Measurements from ENCODE around the gene UBFD1. TPM values are rescaled to one million over a fixed set of nuclear protein-coding genes. Genes with fewer than 3 reads are reported as not detected.

UBFD1 gene
- total and polyA plus RNA-seq, 4 donors, result 12.3 to 55.4 (median 28.3) TPM

GRCh38 chr16:23521965-23522364 is 35.6 kb upstream of the UBFD1 start:
- DNase-seq (no peak), ATAC-seq (ENCODE audit: low FRiP score) (no peak)
- 93 to 94% methylated on average over 4 of the region's 4 CpGs for WGBS, 2 donors
- no peaks in the 10 kb centered on the region for H3K4me1 ChIP-seq (ENCODE audit: control insufficient read depth in 1 of 2, insufficient read depth in 2 of 2, low read length in 2 of 2)
- H3K27me3 ChIP-seq (ENCODE audit: control insufficient read depth in 1 of 2, insufficient read depth in 2 of 2, low read length in 1 of 2), result no peaks in the 10 kb centered on the region
- H3K27ac ChIP-seq (ENCODE audit: low read depth in 1 of 2, low read length in 2 of 2), result no peak overlapping the region
- intact Hi-C loops (cut with DNase I), result no loop called here
- H3K36me3 ChIP-seq (ENCODE audit: control insufficient read depth in 1 of 2, insufficient read depth in 2 of 2, low read length in 1 of 2), result peaks cover 3% of the 10 kb centered on the region in 2 donors
- no peaks in the 10 kb centered on the region for H3K9me3 ChIP-seq (ENCODE audit: control insufficient read depth, low read length)
- H3K4me3 ChIP-seq (ENCODE audit: low read length in 2 of 2), result no peak overlapping the region

GRCh38 chr16:23523321-23523720 is 34.2 kb upstream of the UBFD1 start:
- Histone ChIP-seq H3K9me3 (ENCODE audit: control insufficient read depth, low read length) (no peaks in the 10 kb centered on the region), H3K27me3 (ENCODE audit: control insufficient read depth in 1 of 2, insufficient read depth in 2 of 2, low read length in 1 of 2) (no peaks in the 10 kb centered on the region), H3K36me3 (ENCODE audit: control insufficient read depth in 1 of 2, insufficient read depth in 2 of 2, low read length in 1 of 2) (peaks cover 3 to 4% of the 10 kb centered on the region in 2 donors), H3K27ac (ENCODE audit: low read depth in 1 of 2, low read length in 2 of 2) (no peak overlapping the region), H3K4me1 (ENCODE audit: control insufficient read depth in 1 of 2, insufficient read depth in 2 of 2, low read length in 2 of 2) (no peaks in the 10 kb centered on the region), H3K4me3 (ENCODE audit: low read length in 2 of 2) (no peak overlapping the region)
- intact Hi-C loops (cut with DNase I), result no loop called here
- no peak for ATAC-seq (ENCODE audit: low FRiP score)
- 94 to 95% methylated on average over 6 of the region's 6 CpGs for WGBS, 2 donors
- DNase-seq, result no peak

- H3K36me3 ChIP-seq (ENCODE audit: control insufficient read depth in 1 of 2, insufficient read depth in 2 of 2, low read length in 1 of 2), result peaks cover 3 to 7% of the 10 kb centered on the region in 2 donors
- no peak for ATAC-seq (ENCODE audit: low FRiP score)
Observed at GRCh38 chr16:23523876-23524385, 33.6 kb upstream of the UBFD1 start.

GRCh38 chr16:23524886-23525285 is 32.6 kb upstream of the UBFD1 start:
- 91 to 97% methylated on average over 3 of the region's 3 CpGs for WGBS, 2 donors
- no peaks in the 10 kb centered on the region for H3K27me3 ChIP-seq (ENCODE audit: control insufficient read depth in 1 of 2, insufficient read depth in 2 of 2, low read length in 1 of 2)
- DNase-seq, result peak in 1 of 2 donors; percentile 2
- intact Hi-C loops (cut with DNase I), result no loop called here
- H3K9me3 ChIP-seq (ENCODE audit: control insufficient read depth, low read length), result no peaks in the 10 kb centered on the region
- no peak for ATAC-seq (ENCODE audit: low FRiP score)
- H3K27ac ChIP-seq (ENCODE audit: low read depth in 1 of 2, low read length in 2 of 2), result no peak overlapping the region
- no peaks in the 10 kb centered on the region for H3K4me1 ChIP-seq (ENCODE audit: control insufficient read depth in 1 of 2, insufficient read depth in 2 of 2, low read length in 2 of 2)
- peaks cover 3 to 11% of the 10 kb centered on the region in 2 donors for H3K36me3 ChIP-seq (ENCODE audit: control insufficient read depth in 1 of 2, insufficient read depth in 2 of 2, low read length in 1 of 2)
- H3K4me3 ChIP-seq (ENCODE audit: low read length in 2 of 2), result no peak overlapping the region

More at GRCh38 chr16:23523876-23524385, 33.6 kb upstream of the UBFD1 start:
- WGBS, 2 donors, result 85 to 92% methylated on average over 7 of the region's 7 CpGs
- no peaks in the 10 kb centered on the region for H3K4me1 ChIP-seq (ENCODE audit: control insufficient read depth in 1 of 2, insufficient read depth in 2 of 2, low read length in 2 of 2)
- DNase-seq, result no peak
- no peak overlapping the region for H3K27ac ChIP-seq (ENCODE audit: low read depth in 1 of 2, low read length in 2 of 2)
- H3K9me3 ChIP-seq (ENCODE audit: control insufficient read depth, low read length), result no peaks in the 10 kb centered on the region
- no peak overlapping the region for H3K4me3 ChIP-seq (ENCODE audit: low read length in 2 of 2)
- H3K27me3 ChIP-seq (ENCODE audit: control insufficient read depth in 1 of 2, insufficient read depth in 2 of 2, low read length in 1 of 2), result no peaks in the 10 kb centered on the region
- intact Hi-C loops (cut with DNase I), result no loop called here

- Histone ChIP-seq H3K4me1 (ENCODE audit: control insufficient read depth in 1 of 2, insufficient read depth in 2 of 2, low read length in 2 of 2) (no peaks in the 10 kb centered on the region), H3K4me3 (ENCODE audit: low read length in 2 of 2) (no peak overlapping the region), H3K27me3 (ENCODE audit: control insufficient read depth in 1 of 2, insufficient read depth in 2 of 2, low read length in 1 of 2) (no peaks in the 10 kb centered on the region), H3K27ac (ENCODE audit: low read depth in 1 of 2, low read length in 2 of 2) (no peak overlapping the region), H3K9me3 (ENCODE audit: control insufficient read depth, low read length) (no peaks in the 10 kb centered on the region), H3K36me3 (ENCODE audit: control insufficient read depth in 1 of 2, insufficient read depth in 2 of 2, low read length in 1 of 2) (peaks cover 3 to 11% of the 10 kb centered on the region in 2 donors)
- WGBS, 2 donors, result 91 to 93% methylated on average over 11 of the region's 11 CpGs
- DNase-seq, result no peak
- intact Hi-C loops (cut with DNase I), result no loop called here
- ATAC-seq (ENCODE audit: low FRiP score), result no peak
Observed at GRCh38 chr16:23527961-23528643, 29.4 kb upstream of the UBFD1 start.

GRCh38 chr16:23528644-23529310 is 28.8 kb upstream of the UBFD1 start:
- H3K4me3 ChIP-seq (ENCODE audit: low read length in 2 of 2), result no peak overlapping the region
- H3K27me3 ChIP-seq (ENCODE audit: control insufficient read depth in 1 of 2, insufficient read depth in 2 of 2, low read length in 1 of 2), result no peaks in the 10 kb centered on the region
- H3K9me3 ChIP-seq (ENCODE audit: control insufficient read depth, low read length), result no peaks in the 10 kb centered on the region
- ATAC-seq (ENCODE audit: low FRiP score) (no peak), DNase-seq (no peak)
- H3K36me3 ChIP-seq (ENCODE audit: control insufficient read depth in 1 of 2, insufficient read depth in 2 of 2, low read length in 1 of 2), result peaks cover 3 to 11% of the 10 kb centered on the region in 2 donors
- 94 to 97% methylated on average over 10 of the region's 10 CpGs for WGBS, 2 donors
- intact Hi-C loops (cut with DNase I), result no loop called here
- no peak overlapping the region for H3K27ac ChIP-seq (ENCODE audit: low read depth in 1 of 2, low read length in 2 of 2)
- H3K4me1 ChIP-seq (ENCODE audit: control insufficient read depth in 1 of 2, insufficient read depth in 2 of 2, low read length in 2 of 2), result no peaks in the 10 kb centered on the region

GRCh38 chr16:23530062-23530461 is 27.5 kb upstream of the UBFD1 start:
- intact Hi-C loops (cut with DNase I), result no loop called here
- Histone ChIP-seq H3K36me3 (ENCODE audit: control insufficient read depth in 1 of 2, insufficient read depth in 2 of 2, low read length in 1 of 2) (peaks cover 3 to 18% of the 10 kb centered on the region in 2 donors), H3K27me3 (ENCODE audit: control insufficient read depth in 1 of 2, insufficient read depth in 2 of 2, low read length in 1 of 2) (no peaks in the 10 kb centered on the region), H3K27ac (ENCODE audit: low read depth in 1 of 2, low read length in 2 of 2) (no peak overlapping the region), H3K4me1 (ENCODE audit: control insufficient read depth in 1 of 2, insufficient read depth in 2 of 2, low read length in 2 of 2) (no peaks in the 10 kb centered on the region), H3K4me3 (ENCODE audit: low read length in 2 of 2) (no peak overlapping the region), H3K9me3 (ENCODE audit: control insufficient read depth, low read length) (no peaks in the 10 kb centered on the region)
- 82 to 88% methylated on average over 5 of the region's 5 CpGs for WGBS, 2 donors
- DNase-seq, result no peak
- ATAC-seq (ENCODE audit: low FRiP score), result no peak

GRCh38 chr16:23532448-23532847 is 25.1 kb upstream of the UBFD1 start:
- Histone ChIP-seq H3K27me3 (ENCODE audit: control insufficient read depth in 1 of 2, insufficient read depth in 2 of 2, low read length in 1 of 2) (no peaks in the 10 kb centered on the region), H3K9me3 (ENCODE audit: control insufficient read depth, low read length) (no peaks in the 10 kb centered on the region), H3K4me3 (ENCODE audit: low read length in 2 of 2) (no peak overlapping the region), H3K4me1 (ENCODE audit: control insufficient read depth in 1 of 2, insufficient read depth in 2 of 2, low read length in 2 of 2) (no peaks in the 10 kb centered on the region), H3K27ac (ENCODE audit: low read depth in 1 of 2, low read length in 2 of 2) (no peak overlapping the region), H3K36me3 (ENCODE audit: control insufficient read depth in 1 of 2, insufficient read depth in 2 of 2, low read length in 1 of 2) (peaks cover 3 to 16% of the 10 kb centered on the region in 2 donors)
- WGBS, 2 donors, result 88 to 92% methylated on average over 1 of the region's 1 CpG
- no peak for ATAC-seq (ENCODE audit: low FRiP score)
- DNase-seq, result no peak
- intact Hi-C loops (cut with DNase I), result no loop called here
